Measurements from ENCODE around the gene IL34.

The IL34 gene

GRCh38 chr16:70694088-70694867, 47.9 kb downstream of the IL34 start:
- Histone ChIP-seq H3K4me1 (ENCODE audit: control insufficient read depth, insufficient read depth, low read depth, low read length) (peaks cover 74% of the 10 kb centered on the region), H3K4me3 (ENCODE audit: insufficient read depth in 1 of 2, low read depth in 1 of 2, low read length in 2 of 2) (no peak overlapping the region), H3K36me3 (ENCODE audit: control insufficient read depth in 1 of 2, insufficient read depth in 2 of 2, low read depth in 1 of 2, low read length in 2 of 2) (peaks cover 6 to 28% of the 10 kb centered on the region in 2 experiments), H3K9ac (ENCODE audit: low read length) (peak overlapping the region; percentile 23), H3K18ac (ENCODE audit: low read depth in 1 of 2, low read length in 2 of 2) (peak overlapping the region; percentile 84 to 98), H3K27ac (ENCODE audit: low read length, poor library complexity, severe bottlenecking) (peak overlapping the region; percentile 89), H3K79me1 (replicated peaks; ENCODE audit: low read length, poor library complexity, severe bottlenecking) (no peaks in the 10 kb centered on the region), H2BK12ac (ENCODE audit: low read length in 2 of 2) (peak overlapping the region; percentile 91 to 93), H3K9me3 (ENCODE audit: control insufficient read depth, low read length) (no peaks in the 10 kb centered on the region), H4K91ac (ENCODE audit: low read length) (peak overlapping the region; percentile 98), H2AFZ (ENCODE audit: low read depth, low read length) (no peak overlapping the region), H3K14ac (ENCODE audit: low read length in 2 of 2) (peak overlapping the region in 1 of 2 experiments; percentile 42), H2BK120ac (ENCODE audit: low read depth, low read length) (peak overlapping the region; percentile 82), H3K4me2 (ENCODE audit: low read length, poor library complexity, severe bottlenecking) (peak overlapping the region; percentile 35), H2BK5ac (ENCODE audit: low read depth, low read length, poor library complexity, severe bottlenecking) (peak overlapping the region; percentile 3), H3K27me3 (ENCODE audit: control insufficient read depth in 1 of 2, insufficient read depth in 1 of 2, low read length in 2 of 2) (no peaks in the 10 kb centered on the region), H4K8ac (ENCODE audit: low read length) (peak overlapping the region; percentile 86), H2AK5ac (ENCODE audit: low read length, severe bottlenecking) (peak overlapping the region; percentile 88), H3K4ac (ENCODE audit: low read depth in 1 of 2, low read length in 2 of 2) (peak overlapping the region; percentile 83 to 94), H2BK15ac (ENCODE audit: low read depth, poor library complexity, severe bottlenecking) (peak overlapping the region; percentile 94), H3K23ac (ENCODE audit: low read length in 2 of 2) (no peak overlapping the region)
- peak; percentile 75 for DNase-seq
- 30% methylated on average over 17 of the region's 17 CpGs for WGBS

GRCh38 chr16:70694868-70695218, 48.5 kb downstream of the IL34 start:
- Histone ChIP-seq H2BK120ac (ENCODE audit: low read depth, low read length) (peak overlapping the region; percentile 82), H4K8ac (ENCODE audit: low read length) (no peak overlapping the region), H3K27ac (ENCODE audit: low read length, poor library complexity, severe bottlenecking) (peak overlapping the region; percentile 89), H3K9me3 (ENCODE audit: control insufficient read depth, low read length) (no peaks in the 10 kb centered on the region), H3K4me2 (ENCODE audit: low read length, poor library complexity, severe bottlenecking) (no peak overlapping the region), H3K79me1 (replicated peaks; ENCODE audit: low read length, poor library complexity, severe bottlenecking) (no peaks in the 10 kb centered on the region), H3K36me3 (ENCODE audit: control insufficient read depth in 1 of 2, insufficient read depth in 2 of 2, low read depth in 1 of 2, low read length in 2 of 2) (peaks cover 6 to 31% of the 10 kb centered on the region in 2 experiments), H4K91ac (ENCODE audit: low read length) (peak overlapping the region; percentile 92), H3K27me3 (ENCODE audit: control insufficient read depth in 1 of 2, insufficient read depth in 1 of 2, low read length in 2 of 2) (no peaks in the 10 kb centered on the region), H2AFZ (ENCODE audit: low read depth, low read length) (no peak overlapping the region), H3K4me1 (ENCODE audit: control insufficient read depth, insufficient read depth, low read depth, low read length) (peaks cover 78% of the 10 kb centered on the region), H2BK15ac (ENCODE audit: low read depth, poor library complexity, severe bottlenecking) (peak overlapping the region; percentile 94), H2BK12ac (ENCODE audit: low read length in 2 of 2) (peak overlapping the region; percentile 91 to 93), H3K9ac (ENCODE audit: low read length) (no peak overlapping the region), H2BK5ac (ENCODE audit: low read depth, low read length, poor library complexity, severe bottlenecking) (no peak overlapping the region), H3K4me3 (ENCODE audit: insufficient read depth in 1 of 2, low read depth in 1 of 2, low read length in 2 of 2) (no peak overlapping the region), H3K4ac (ENCODE audit: low read depth in 1 of 2, low read length in 2 of 2) (peak overlapping the region; percentile 12 to 94), H3K18ac (ENCODE audit: low read depth in 1 of 2, low read length in 2 of 2) (peak overlapping the region; percentile 69 to 72), H3K23ac (ENCODE audit: low read length in 2 of 2) (no peak overlapping the region), H3K14ac (ENCODE audit: low read length in 2 of 2) (no peak overlapping the region), H2AK5ac (ENCODE audit: low read length, severe bottlenecking) (peak overlapping the region; percentile 88)
- DNase-seq, result no peak
- 86% methylated on average over 4 of the region's 4 CpGs for WGBS

- no peak overlapping the region for H3K4me2 ChIP-seq (ENCODE audit: low read length, poor library complexity, severe bottlenecking)
- no peak overlapping the region for H2AFZ ChIP-seq (ENCODE audit: low read depth, low read length)
- peak; percentile 36 for DNase-seq
- H3K18ac ChIP-seq (ENCODE audit: low read depth in 1 of 2, low read length in 2 of 2), result peak overlapping the region; percentile 0 to 34
- no peak overlapping the region for H3K23ac ChIP-seq (ENCODE audit: low read length in 2 of 2)
- no peaks in the 10 kb centered on the region for H3K9me3 ChIP-seq (ENCODE audit: control insufficient read depth, low read length)
- no peak overlapping the region for H3K9ac ChIP-seq (ENCODE audit: low read length)
- 65% methylated on average over 13 of the region's 14 CpGs for WGBS
- no peaks in the 10 kb centered on the region for H3K79me1 ChIP-seq (replicated peaks; ENCODE audit: low read length, poor library complexity, severe bottlenecking)
- no peak overlapping the region for H3K4me3 ChIP-seq (ENCODE audit: insufficient read depth in 1 of 2, low read depth in 1 of 2, low read length in 2 of 2)
- H3K14ac ChIP-seq (ENCODE audit: low read length in 2 of 2), result peak overlapping the region in 1 of 2 experiments; percentile 21
- peak overlapping the region; percentile 81 for H2BK120ac ChIP-seq (ENCODE audit: low read depth, low read length)
- peak overlapping the region; percentile 95 for H4K91ac ChIP-seq (ENCODE audit: low read length)
- peak overlapping the region; percentile 88 for H4K8ac ChIP-seq (ENCODE audit: low read length)
- peak overlapping the region; percentile 93 for H2AK5ac ChIP-seq (ENCODE audit: low read length, severe bottlenecking)
- H3K4ac ChIP-seq (ENCODE audit: low read depth in 1 of 2, low read length in 2 of 2), result peak overlapping the region; percentile 29 to 93
- peak overlapping the region; percentile 60 for H3K27ac ChIP-seq (ENCODE audit: low read length, poor library complexity, severe bottlenecking)
- H3K27me3 ChIP-seq (ENCODE audit: control insufficient read depth in 1 of 2, insufficient read depth in 1 of 2, low read length in 2 of 2), result no peaks in the 10 kb centered on the region
- peak overlapping the region; percentile 17 to 82 for H2BK12ac ChIP-seq (ENCODE audit: low read length in 2 of 2)
- H3K36me3 ChIP-seq (ENCODE audit: control insufficient read depth in 1 of 2, insufficient read depth in 2 of 2, low read depth in 1 of 2, low read length in 2 of 2), result peaks cover 6 to 25% of the 10 kb centered on the region in 2 experiments
- H2BK15ac ChIP-seq (ENCODE audit: low read depth, poor library complexity, severe bottlenecking), result peak overlapping the region; percentile 90
- H3K4me1 ChIP-seq (ENCODE audit: control insufficient read depth, insufficient read depth, low read depth, low read length), result peaks cover 82% of the 10 kb centered on the region
- H2BK5ac ChIP-seq (ENCODE audit: low read depth, low read length, poor library complexity, severe bottlenecking), result peak overlapping the region; percentile 58
Observed at GRCh38 chr16:70695331-70696070, 49.1 kb downstream of the IL34 start.

GRCh38 chr16:70696355-70696754, 50.0 kb downstream of the IL34 start:
- Histone ChIP-seq H2BK12ac (ENCODE audit: low read length in 2 of 2) (peak overlapping the region in 1 of 2 experiments; percentile 50), H4K91ac (ENCODE audit: low read length) (no peak overlapping the region), H2BK15ac (ENCODE audit: low read depth, poor library complexity, severe bottlenecking) (no peak overlapping the region), H3K4me2 (ENCODE audit: low read length, poor library complexity, severe bottlenecking) (no peak overlapping the region), H2BK120ac (ENCODE audit: low read depth, low read length) (no peak overlapping the region), H3K23ac (ENCODE audit: low read length in 2 of 2) (no peak overlapping the region), H2BK5ac (ENCODE audit: low read depth, low read length, poor library complexity, severe bottlenecking) (no peak overlapping the region), H3K14ac (ENCODE audit: low read length in 2 of 2) (no peak overlapping the region), H3K79me1 (replicated peaks; ENCODE audit: low read length, poor library complexity, severe bottlenecking) (peaks cover 6% of the 10 kb centered on the region), H3K18ac (ENCODE audit: low read depth in 1 of 2, low read length in 2 of 2) (peak overlapping the region in 1 of 2 experiments; percentile 69), H2AFZ (ENCODE audit: low read depth, low read length) (no peak overlapping the region), H3K4ac (ENCODE audit: low read depth in 1 of 2, low read length in 2 of 2) (peak overlapping the region in 1 of 2 experiments; percentile 42), H2AK5ac (ENCODE audit: low read length, severe bottlenecking) (peak overlapping the region; percentile 54), H3K27me3 (ENCODE audit: control insufficient read depth in 1 of 2, insufficient read depth in 1 of 2, low read length in 2 of 2) (no peaks in the 10 kb centered on the region), H3K36me3 (ENCODE audit: control insufficient read depth in 1 of 2, insufficient read depth in 2 of 2, low read depth in 1 of 2, low read length in 2 of 2) (peaks cover 6 to 23% of the 10 kb centered on the region in 2 experiments), H3K4me3 (ENCODE audit: insufficient read depth in 1 of 2, low read depth in 1 of 2, low read length in 2 of 2) (no peak overlapping the region), H3K9ac (ENCODE audit: low read length) (no peak overlapping the region), H3K27ac (ENCODE audit: low read length, poor library complexity, severe bottlenecking) (no peak overlapping the region), H4K8ac (ENCODE audit: low read length) (no peak overlapping the region), H3K4me1 (ENCODE audit: control insufficient read depth, insufficient read depth, low read depth, low read length) (peaks cover 86% of the 10 kb centered on the region), H3K9me3 (ENCODE audit: control insufficient read depth, low read length) (no peaks in the 10 kb centered on the region)
- WGBS, result 100% methylated on average over 8 of the region's 8 CpGs
- DNase-seq, result no peak

Data from mesenchymal stem cell (in vitro differentiated cells and primary cell).